ENCODE data around the gene COPS3.

DNA sequence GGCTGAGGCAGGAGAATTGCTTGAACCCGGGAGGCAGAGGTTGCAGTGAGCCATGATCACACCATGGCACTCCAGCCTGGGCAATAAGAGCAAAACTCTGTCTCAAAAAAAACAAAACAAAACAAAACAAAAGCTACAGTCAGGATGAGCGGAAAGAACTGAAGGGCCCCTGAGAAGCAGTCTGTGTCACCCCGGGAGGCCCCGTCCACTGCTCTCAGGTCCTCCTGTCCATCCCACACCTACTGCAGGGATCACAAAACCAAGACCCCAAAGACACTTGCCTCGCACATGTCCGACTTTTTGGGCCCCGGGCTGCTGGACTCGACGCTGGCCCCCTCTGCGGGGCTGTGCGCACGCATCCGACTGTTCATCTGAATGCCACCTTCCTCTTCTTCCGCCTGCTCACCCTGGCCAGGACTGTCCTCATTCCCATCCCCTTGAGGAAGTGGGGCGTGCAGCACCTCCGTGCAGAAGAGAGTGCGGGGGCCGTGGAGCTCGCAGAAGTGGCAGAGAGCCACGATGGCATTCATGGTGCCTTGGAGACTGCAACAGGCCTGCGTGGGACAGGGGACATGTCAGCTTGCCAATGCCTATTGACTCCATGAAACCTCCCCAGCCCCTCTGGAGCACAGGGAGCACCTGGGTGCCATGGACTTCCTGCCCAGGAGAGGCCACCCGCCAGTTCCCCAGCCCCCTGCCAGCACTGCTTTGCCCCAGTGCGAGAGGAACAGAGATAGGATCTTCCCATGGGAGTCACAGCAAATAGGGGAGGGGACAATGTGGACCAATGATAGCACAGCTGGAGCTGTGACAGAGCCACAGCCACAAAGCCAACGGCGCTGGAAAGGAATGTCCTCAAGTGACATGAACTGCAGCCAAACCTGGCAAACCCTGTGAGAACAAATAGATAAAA is 53.2 kb downstream of the COPS3 start:
- TF ChIP-seq, protein P1, sequence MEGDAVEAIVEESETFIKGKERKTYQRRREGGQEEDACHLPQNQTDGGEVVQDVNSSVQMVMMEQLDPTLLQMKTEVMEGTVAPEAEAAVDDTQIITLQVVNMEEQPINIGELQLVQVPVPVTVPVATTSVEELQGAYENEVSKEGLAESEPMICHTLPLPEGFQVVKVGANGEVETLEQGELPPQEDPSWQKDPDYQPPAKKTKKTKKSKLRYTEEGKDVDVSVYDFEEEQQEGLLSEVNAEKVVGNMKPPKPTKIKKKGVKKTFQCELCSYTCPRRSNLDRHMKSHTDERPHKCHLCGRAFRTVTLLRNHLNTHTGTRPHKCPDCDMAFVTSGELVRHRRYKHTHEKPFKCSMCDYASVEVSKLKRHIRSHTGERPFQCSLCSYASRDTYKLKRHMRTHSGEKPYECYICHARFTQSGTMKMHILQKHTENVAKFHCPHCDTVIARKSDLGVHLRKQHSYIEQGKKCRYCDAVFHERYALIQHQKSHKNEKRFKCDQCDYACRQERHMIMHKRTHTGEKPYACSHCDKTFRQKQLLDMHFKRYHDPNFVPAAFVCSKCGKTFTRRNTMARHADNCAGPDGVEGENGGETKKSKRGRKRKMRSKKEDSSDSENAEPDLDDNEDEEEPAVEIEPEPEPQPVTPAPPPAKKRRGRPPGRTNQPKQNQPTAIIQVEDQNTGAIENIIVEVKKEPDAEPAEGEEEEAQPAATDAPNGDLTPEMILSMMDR (conservative IDR thresholded peaks at IDR 0.05; ENCODE audit: low read depth, low read length) = no peak
- TF ChIP-seq CHD1 (IDR thresholded peaks at IDR 0.05; ENCODE audit: low read depth, low read length) (no peak), POLR2A (IDR thresholded peaks at IDR 0.05; ENCODE audit: low read depth, low read length) (no peak), SMC3 (IDR thresholded peaks at IDR 0.05; ENCODE audit: low read depth, low read length) (no peak), RFX5 (IDR thresholded peaks at IDR 0.05; ENCODE audit: low read depth, low read length) (no peak), MXI1 (IDR thresholded peaks at IDR 0.05; ENCODE audit: borderline replicate concordance, low read depth, low read length) (no peak), RCOR1 (IDR thresholded peaks at IDR 0.05; ENCODE audit: insufficient replicate concordance, low read length) (no peak), USF2 (IDR thresholded peaks at IDR 0.05; ENCODE audit: low read depth, low read length) (no peak), RAD21 (IDR thresholded peaks at IDR 0.05; ENCODE audit: low read length) (no peak), CEBPB (IDR thresholded peaks at IDR 0.05; ENCODE audit: low read depth, low read length) (no peak), MAZ (IDR thresholded peaks at IDR 0.05; ENCODE audit: borderline replicate concordance, low read depth, low read length) (no peak), NFE2L2 (IDR thresholded peaks at IDR 0.05; ENCODE audit: low read depth, low read length) (no peak)
